ENCODE data around the gene CHRM4.

- TF ChIP-seq POLR2AphosphoS5 (IDR thresholded peaks at IDR 0.05; ENCODE audit: low read depth, low read length) = no peak
- no peak for TF ChIP-seq TAF1 (IDR thresholded peaks at IDR 0.05; ENCODE audit: low read depth, low read length)
- no peak for TF ChIP-seq SPI1 (IDR thresholded peaks at IDR 0.05; ENCODE audit: low read depth, low read length)
Measured at GRCh38 chr11:46334211-46334610, 57.4 kb downstream of the CHRM4 start.

Data from GM12891 (cell line).